Astrocyte of the cerebellum (primary cell): ENCODE data around the gene NTNG2.

Experiments used
- DNase-seq: peaks from one replicate; pipeline ENCODE4 v3.0.0-alpha.2; 2011; ENCODE audit warnings: low read depth
- H3K4me3 ChIP-seq: 2 replicates; pipeline ENCODE4 v1.5.1; 2011; ENCODE audit warnings: mild to moderate bottlenecking, low read depth, low read length, moderate library complexity
- in situ Hi-C: cut with HindIII; loops from 2 replicates; pipeline ENCODE4 v1.10.0; 2017; ENCODE audit warnings: low sequenced_read_pairs
- TF ChIP-seq, protein P1 (sequence below): IDR thresholded peaks from 2 replicates; pipeline ENCODE4 v1.5.1; 2012; ENCODE audit warnings: low read length, low read depth, moderate library complexity, mild to moderate bottlenecking; ENCODE audit errors: missing control alignments

Gene NTNG2

DNA sequence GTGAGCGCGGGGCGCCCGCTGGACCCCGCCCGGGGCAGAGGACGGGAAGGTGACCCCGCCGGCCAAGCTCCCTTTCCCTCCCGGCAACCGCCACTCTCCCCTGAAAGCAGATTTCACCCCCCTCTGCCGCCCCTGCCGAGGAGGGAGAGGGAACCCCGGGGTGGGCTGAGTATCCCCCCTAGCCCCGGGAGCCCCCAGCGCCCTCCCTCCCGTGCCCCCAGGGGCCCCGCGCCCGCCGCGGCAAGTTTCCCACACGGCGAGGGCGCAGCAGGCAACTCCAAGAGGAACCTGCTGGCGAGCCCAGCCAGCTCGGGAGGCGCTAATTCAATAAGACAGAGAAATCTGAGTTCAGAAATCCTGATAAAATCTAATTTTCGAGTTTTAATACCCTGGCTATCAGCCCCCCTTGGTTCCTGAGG, 1.6 kb downstream of the NTNG2 start:
- in situ Hi-C loops = no loop called here
- TF ChIP-seq, protein P1, sequence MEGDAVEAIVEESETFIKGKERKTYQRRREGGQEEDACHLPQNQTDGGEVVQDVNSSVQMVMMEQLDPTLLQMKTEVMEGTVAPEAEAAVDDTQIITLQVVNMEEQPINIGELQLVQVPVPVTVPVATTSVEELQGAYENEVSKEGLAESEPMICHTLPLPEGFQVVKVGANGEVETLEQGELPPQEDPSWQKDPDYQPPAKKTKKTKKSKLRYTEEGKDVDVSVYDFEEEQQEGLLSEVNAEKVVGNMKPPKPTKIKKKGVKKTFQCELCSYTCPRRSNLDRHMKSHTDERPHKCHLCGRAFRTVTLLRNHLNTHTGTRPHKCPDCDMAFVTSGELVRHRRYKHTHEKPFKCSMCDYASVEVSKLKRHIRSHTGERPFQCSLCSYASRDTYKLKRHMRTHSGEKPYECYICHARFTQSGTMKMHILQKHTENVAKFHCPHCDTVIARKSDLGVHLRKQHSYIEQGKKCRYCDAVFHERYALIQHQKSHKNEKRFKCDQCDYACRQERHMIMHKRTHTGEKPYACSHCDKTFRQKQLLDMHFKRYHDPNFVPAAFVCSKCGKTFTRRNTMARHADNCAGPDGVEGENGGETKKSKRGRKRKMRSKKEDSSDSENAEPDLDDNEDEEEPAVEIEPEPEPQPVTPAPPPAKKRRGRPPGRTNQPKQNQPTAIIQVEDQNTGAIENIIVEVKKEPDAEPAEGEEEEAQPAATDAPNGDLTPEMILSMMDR = no peak
- H3K4me3 ChIP-seq = no peak overlapping the region
- DNase-seq = no peak

DNA sequence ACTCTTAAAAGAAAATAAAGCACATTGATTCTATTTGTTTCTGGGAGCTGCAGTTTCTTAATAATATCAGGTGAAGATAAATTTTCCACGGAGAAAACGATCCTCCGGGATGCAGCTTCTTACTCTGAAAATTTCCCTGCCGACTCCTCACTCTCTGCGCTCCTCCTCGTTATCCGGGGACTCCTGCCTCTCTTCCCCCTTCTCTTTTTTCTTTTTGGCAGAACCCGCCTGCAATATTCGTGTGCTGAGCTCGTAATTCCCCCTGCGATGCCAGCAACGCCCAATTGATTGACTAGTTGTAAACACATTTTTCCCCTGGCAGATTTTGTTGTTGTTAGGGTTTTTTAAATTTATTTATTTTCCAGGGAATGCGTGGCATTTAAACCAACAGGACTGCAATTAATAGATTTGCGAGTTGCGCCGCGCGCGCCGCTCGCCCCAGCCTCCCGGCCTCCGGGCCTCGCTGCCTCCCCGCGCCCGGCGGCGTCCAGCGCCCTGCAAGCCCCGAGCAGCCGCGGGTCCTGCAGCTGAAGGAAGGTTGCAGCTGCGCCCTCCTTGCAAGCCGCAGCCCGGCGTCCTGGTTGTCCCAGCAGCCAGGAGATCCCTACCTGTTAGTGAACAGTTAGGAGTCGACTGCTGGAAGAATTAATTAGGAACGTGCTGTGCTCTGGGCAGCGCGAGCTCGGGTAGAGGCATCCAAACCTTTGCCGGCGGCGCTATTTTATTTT, 2.2 kb downstream of the NTNG2 start:
- no peak overlapping the region for H3K4me3 ChIP-seq
- TF ChIP-seq, protein P1 = no peak
- in situ Hi-C loops = no loop called here
- DNase-seq = no peak

GRCh38 chr9:132164604-132165362, 2.9 kb downstream of the NTNG2 start:
- in situ Hi-C loops = no loop called here
- no peak for DNase-seq
- TF ChIP-seq, protein P1 = no peak
- no peak overlapping the region for H3K4me3 ChIP-seq

GRCh38 chr9:132166599-132166998, 4.7 kb downstream of the NTNG2 start:
- TF ChIP-seq, protein P1 = no peak
- H3K4me3 ChIP-seq = no peak overlapping the region
- in situ Hi-C loops = no loop called here
- DNase-seq = no peak

DNA sequence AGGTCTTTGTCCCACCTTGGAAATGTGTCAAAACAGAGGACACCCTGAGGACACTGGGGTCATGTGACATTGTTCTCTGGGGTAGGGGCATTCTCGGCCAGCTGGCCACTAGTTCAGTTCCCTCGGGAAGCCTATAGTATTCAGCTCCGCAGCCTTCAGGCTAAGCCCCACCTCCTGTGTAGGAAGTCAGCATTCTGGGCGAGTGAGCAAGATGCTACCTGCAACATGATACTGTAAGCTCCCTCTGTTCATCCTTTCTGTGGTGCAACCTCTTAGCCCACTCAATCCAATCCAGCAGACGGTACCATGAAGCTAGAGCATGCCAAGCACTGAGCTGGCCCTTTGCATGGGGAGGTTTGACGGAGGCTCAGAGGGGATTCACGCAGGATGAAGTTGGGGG, 5.3 kb downstream of the NTNG2 start:
- H3K4me3 ChIP-seq = no peak overlapping the region
- in situ Hi-C loops = no loop called here

DNA sequence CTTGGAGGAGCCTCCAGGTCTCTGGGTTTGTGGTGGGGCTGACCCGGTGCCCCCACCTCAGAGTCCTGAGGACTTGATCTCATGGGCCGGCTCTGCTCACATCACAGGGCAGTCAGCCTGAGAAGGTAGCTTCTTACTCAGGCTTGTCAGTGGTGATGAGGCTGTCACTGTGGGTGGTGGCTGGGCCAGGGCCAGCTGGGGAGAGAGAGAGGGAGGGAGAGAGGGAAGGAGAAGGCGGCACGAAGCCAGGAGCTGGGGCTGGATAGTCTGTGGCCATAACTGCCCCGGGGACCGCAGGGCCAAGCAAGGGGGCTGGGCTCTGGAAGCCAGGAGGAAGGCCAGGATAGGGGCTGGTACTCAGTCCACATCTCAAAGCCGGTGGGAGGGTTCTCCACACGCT, 6.5 kb downstream of the NTNG2 start:
- DNase-seq = no peak
- H3K4me3 ChIP-seq = no peak overlapping the region
- in situ Hi-C loops = no loop called here
- TF ChIP-seq, protein P1 = no peak

More for the DNA sequence above, 5.3 kb downstream of the NTNG2 start:
- no peak for DNase-seq
- TF ChIP-seq, protein P1 = no peak
